GM18858 (cell line): ENCODE measurements around the gene EARS2.

Experiments
- ATAC-seq: cut with Tn5 transposase; IDR thresholded peaks from one replicate; pipeline ENCODE4 v1.9.1; 2021; ENCODE audit not compliant: unreplicated experiment

Gene EARS2

DNA sequence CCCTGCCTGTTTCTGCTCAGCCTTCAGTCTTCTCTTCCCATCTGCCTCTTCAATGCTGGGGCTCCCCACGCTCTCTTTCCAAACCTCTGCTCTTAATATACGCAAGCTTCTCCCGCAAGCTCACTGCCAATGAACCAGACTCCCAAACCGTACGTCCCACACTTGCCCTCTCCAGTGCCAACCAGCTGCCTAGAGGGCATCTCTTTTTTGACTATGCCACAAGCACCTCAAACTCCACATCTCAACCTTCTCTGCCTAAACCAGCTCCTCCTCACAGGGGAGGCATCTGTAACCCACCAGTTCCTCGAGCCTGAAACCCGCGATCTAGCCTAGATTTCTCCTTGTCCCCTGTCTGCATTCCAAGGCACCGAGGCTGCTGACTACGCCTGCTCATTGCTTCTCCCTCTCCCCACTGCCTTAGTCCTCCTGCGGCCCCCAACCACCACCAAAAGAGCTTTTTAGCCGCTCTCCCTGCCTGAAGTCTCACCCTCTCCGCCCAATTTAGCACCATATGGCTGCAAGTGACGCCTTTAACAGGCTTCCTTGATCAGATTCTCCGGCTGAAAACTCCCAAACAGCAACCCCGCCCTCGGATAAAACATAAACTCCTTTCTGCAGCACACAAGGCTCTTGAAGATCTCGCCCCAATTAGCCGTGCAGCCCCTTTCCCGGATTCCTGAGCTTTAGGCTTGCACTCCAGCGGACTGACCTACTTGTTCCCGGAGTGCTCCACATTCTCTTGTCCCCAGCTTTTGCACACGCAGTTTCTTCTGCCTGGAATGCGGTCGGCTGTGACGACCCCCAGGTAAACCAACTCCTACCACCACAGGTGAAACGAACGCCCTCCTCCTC, 48.3 kb downstream of the EARS2 start:
- ATAC-seq, result no peak

- ATAC-seq, result no peak
These were observed 50.5 kb downstream of the EARS2 start for GRCh38 chr16:23506606-23506994.

- ATAC-seq, result no peak
These were observed 51.2 kb downstream of the EARS2 start for GRCh38 chr16:23505671-23506605.

DNA sequence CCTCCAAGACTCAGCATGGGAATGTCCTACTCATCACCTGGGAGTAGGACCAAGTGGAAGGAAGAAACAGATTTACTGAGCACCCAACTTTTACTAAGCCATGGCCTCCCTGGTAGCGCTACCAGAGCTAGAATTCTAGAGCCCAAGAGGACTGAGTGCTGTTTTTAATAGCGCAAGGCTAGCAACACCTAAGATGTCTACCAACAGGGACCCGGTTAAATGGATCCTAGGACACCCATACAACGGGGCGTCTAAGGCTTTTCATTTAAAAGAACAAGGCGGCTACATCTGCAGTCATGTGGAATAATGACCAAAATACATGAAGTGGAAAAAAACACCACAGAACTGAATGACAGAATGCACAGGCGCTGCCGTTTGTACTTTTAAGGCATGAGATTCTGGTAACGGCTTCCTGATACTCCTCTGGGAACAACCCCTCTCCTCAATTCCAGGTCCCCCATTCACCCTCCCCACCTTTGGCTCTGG, 51.9 kb downstream of the EARS2 start:
- ATAC-seq, result peak; percentile 3

DNA sequence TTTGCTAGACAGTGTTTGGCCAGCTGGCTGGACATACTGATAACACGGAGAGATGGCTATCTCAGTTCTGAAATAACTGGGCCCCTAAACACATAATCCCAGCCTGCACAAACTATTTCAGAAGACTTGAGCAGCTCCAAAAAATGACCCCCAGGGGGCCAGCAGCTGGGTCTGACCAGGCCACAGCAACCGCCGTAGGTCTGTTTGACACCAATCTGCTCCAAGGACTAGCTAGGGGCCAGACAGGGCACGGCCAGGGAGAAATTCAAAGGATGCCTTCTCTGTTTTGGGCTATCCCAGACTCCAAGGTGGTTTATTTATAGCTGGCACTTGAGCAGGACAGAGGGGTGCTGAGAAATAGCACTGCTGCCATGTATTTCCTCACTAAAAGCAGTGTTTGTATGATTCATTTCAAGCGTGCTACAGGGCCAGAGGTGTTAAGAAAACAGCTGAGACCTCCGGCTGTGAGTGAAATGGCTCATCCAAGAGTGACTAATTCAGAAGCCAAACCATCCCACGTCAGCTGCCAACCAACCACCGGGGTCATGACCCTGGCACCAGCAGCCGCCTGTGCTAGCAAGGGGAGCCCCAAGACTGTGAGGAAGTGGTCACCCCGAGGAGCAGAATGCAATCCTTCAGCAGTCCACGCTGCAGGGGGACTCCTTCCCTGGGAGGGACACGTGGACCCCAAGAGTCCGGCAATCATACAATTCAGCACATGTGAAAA, 52.5 kb downstream of the EARS2 start:
- ATAC-seq, result peak; percentile 62

DNA sequence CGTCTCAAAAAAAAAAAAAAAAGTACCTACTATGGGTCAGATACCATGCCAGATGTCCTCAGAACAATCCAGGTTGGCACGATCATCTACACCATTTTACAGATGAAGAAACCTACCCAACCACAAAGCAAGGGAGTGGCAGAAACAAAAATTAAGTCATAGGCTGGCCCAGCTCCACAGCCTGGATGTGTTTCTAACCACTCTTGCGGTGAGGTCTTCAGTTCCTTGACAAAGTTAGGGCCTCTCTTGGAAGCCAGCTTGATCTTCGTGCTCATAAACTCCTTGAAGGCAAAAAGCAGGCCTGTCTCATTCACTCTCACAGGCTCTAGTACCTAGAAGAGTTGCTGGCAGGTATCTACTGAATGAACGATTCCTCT, 53.1 kb downstream of the EARS2 start:
- no peak for ATAC-seq

- no peak for ATAC-seq
These were observed 54.7 kb downstream of the EARS2 start for GRCh38 chr16:23502466-23502865.

DNA sequence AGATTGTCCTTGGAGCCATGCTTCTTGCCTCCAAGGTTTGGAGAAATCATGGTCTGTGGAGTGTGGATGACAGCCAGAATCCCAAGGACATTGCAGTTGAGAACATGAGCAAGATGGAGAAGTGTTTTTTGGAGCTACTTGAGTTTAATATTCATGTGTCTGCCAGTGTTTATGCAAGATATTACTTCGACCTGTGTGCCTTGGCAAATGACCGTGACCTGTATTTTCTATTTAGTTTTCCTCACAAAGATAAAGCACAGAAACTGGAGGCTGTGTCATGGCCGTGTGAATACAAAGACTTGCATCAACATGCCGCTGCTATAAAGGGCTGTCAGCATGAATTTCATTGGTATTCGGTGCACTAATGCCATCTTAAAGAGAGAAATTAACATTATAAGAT, 55.9 kb downstream of the EARS2 start:
- ATAC-seq, result no peak

- no peak for ATAC-seq
These were observed 56.3 kb downstream of the EARS2 start for GRCh38 chr16:23500862-23501225.

- ATAC-seq, result no peak
These were observed 56.8 kb downstream of the EARS2 start for GRCh38 chr16:23500212-23500861.

GRCh38 chr16:23499801-23500200, 57.3 kb downstream of the EARS2 start:
- ATAC-seq, result no peak

GRCh38 chr16:23498863-23499262, 58.3 kb downstream of the EARS2 start:
- ATAC-seq, result no peak

DNA sequence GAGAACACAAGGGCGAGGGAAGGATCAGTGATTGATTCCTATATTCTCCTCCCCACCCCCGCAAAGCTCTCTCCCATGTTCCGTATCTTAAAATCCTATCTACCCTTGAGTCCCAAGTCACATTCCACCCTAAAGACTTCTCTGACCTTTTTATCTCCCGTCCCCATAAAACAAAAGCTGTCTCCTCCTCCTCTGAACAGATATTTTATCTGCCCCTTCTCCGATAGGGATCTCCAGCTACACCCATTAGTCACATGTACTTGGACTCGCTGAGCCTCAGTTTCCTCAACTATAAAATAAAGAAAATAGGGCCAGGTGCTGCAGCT, 59.6 kb downstream of the EARS2 start:
- ATAC-seq, result no peak

GRCh38 chr16:23496821-23497542, 60.2 kb downstream of the EARS2 start:
- ATAC-seq, result no peak

- no peak for ATAC-seq
These were observed 61.5 kb downstream of the EARS2 start for GRCh38 chr16:23495671-23496070.

DNA sequence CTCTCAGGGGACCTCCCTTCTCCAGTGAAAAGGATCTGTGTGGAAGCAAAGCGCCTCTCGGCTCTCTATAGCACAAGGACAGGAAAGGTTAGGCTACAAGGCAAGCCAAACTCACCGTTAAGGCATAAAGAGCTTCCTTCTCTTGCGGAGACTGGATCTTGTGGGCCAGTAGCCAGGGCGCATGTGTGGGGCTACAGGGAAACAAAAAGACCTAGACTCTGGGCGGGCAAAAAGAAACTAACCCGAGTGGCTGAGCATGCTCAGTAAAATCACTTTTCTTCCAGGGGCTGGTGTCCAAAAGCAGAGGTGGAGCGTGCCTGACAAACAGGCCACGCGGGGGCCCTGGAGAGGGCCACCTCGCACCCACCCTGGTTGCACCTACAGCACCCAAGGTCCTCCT, 63.0 kb downstream of the EARS2 start:
- no peak for ATAC-seq

DNA sequence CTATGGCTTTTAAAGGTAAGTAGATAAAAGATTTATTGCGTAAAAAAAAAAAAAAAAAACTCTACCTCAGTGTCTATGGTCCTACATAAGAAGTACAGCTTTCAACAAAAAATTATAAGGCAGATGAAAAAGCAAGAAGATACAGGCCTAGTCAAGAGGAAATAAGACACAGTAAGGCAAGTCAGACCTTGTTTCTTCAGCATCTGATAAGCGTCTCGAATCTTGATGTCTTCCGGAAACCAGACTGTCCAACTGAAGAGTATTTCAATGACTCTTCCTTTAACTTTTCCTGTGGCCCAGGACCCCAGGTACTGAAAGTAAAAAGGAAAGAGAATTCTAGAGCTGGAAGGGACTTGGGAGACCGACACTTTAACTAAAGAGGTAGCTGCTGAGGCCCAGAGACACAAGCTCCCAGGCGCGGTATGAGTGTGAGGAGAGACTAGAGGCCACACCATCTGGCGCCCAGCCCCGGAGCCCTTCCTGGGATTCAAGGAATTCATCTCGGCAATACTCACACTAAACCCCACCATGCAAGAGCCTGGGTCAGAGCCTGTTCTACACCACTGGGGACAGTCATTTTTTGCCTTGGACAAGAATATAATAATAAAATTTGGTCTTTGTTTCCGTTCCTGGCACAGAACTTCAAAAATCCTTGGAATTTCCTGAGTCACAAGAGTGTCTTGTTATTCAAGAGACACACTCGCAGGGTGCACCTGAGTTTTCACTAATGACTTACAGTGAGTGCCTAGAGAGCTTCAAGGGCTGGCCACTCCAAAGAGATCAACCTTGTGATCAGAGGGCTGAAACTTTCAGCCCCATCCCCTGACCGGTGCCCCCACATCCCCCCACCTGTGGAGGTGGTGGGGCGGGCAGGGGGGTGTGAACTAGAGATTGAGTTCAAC, 65.4 kb downstream of the EARS2 start:
- ATAC-seq, result no peak

- ATAC-seq, result no peak
These were observed 70.7 kb downstream of the EARS2 start for GRCh38 chr16:23486480-23486879.

GRCh38 chr16:23485841-23486240, 71.3 kb downstream of the EARS2 start:
- ATAC-seq, result no peak
